Activated T-cell treated with anti-CD3 and anti-CD28 coated beads, Interleukin-2, amount 50 U/mL, for 24 hours (primary cell): ENCODE results near the gene SLIT1.

Source experiments
- DNase-seq: peaks from one replicate; pipeline ENCODE4 v3.0.0-alpha.2; 2020
- H3K27ac Mint-ChIP-seq: 2 replicates; pipeline ENCODE4 v1.8.0; 2020; ENCODE audit warnings: mild to moderate bottlenecking, mixed read lengths
- H3K27me3 Mint-ChIP-seq: 2 replicates; pipeline ENCODE4 v1.8.0; 2020; ENCODE audit warnings: mixed read lengths
- H3K36me3 Mint-ChIP-seq: 2 replicates; pipeline ENCODE4 v1.8.0; 2020; ENCODE audit warnings: low read depth, mixed read lengths
- H3K4me1 Mint-ChIP-seq: 2 replicates; pipeline ENCODE4 v1.8.0; 2020; ENCODE audit warnings: low read depth, mixed read lengths
- H3K4me3 Mint-ChIP-seq: 2 replicates; pipeline ENCODE4 v1.8.0; 2020; ENCODE audit warnings: mild to moderate bottlenecking, moderate library complexity, mixed read lengths
- H3K9me3 Mint-ChIP-seq: 2 replicates; pipeline ENCODE4 v1.8.0; 2020; ENCODE audit warnings: mixed read lengths

SLIT1 gene

DNA sequence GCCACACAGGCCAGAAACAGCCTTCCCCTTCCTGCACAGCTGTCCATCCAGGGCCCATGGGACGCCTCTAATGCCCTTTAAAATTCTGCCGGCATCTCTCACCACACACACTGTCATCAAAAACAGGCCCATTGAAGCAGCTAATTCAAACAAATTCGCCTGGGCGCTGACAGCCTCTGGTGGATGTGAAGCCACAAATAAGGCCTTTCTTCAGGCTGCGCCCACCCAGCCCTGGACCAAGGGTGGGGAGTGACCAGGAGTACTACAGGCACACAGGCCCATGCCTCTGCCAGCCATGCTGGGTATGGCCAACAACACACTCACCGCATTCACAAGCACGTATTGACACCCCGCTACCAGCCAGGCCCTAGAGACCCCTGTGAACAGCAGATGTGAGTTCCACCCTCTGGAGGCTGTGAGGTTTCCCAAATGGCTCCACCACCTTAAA is 54.6 kb downstream of the SLIT1 start:
- H3K27ac Mint-ChIP-seq: no peak overlapping the region
- peaks cover 5% of the 10 kb centered on the region for H3K27me3 Mint-ChIP-seq
- H3K9me3 Mint-ChIP-seq: no peaks in the 10 kb centered on the region
- DNase-seq: no peak
- H3K4me3 Mint-ChIP-seq: no peak overlapping the region
- H3K4me1 Mint-ChIP-seq: no peaks in the 10 kb centered on the region
- H3K36me3 Mint-ChIP-seq: no peaks in the 10 kb centered on the region

GRCh38 chr10:97129666-97130065 is 56.1 kb downstream of the SLIT1 start:
- DNase-seq: no peak
- Mint-ChIP-seq H3K9me3 (no peaks in the 10 kb centered on the region), H3K27me3 (peaks cover 5% of the 10 kb centered on the region), H3K27ac (no peak overlapping the region), H3K4me3 (no peak overlapping the region), H3K36me3 (no peaks in the 10 kb centered on the region), H3K4me1 (no peaks in the 10 kb centered on the region)

- Mint-ChIP-seq H3K36me3 (no peaks in the 10 kb centered on the region), H3K27me3 (peaks cover 5% of the 10 kb centered on the region), H3K27ac (no peak overlapping the region), H3K9me3 (no peaks in the 10 kb centered on the region), H3K4me3 (no peak overlapping the region), H3K4me1 (no peaks in the 10 kb centered on the region)
- no peak for DNase-seq
Measured at GRCh38 chr10:97128516-97129154, 57.1 kb downstream of the SLIT1 start.

- Mint-ChIP-seq H3K9me3 (no peaks in the 10 kb centered on the region), H3K36me3 (no peaks in the 10 kb centered on the region), H3K4me1 (no peaks in the 10 kb centered on the region), H3K27me3 (peaks cover 5% of the 10 kb centered on the region), H3K4me3 (no peak overlapping the region), H3K27ac (no peak overlapping the region)
- no peak for DNase-seq
Measured at GRCh38 chr10:97128039-97128492, 57.7 kb downstream of the SLIT1 start.

- no peak overlapping the region for H3K27ac Mint-ChIP-seq
- no peaks in the 10 kb centered on the region for H3K36me3 Mint-ChIP-seq
- H3K27me3 Mint-ChIP-seq: peaks cover 5% of the 10 kb centered on the region
- no peak for DNase-seq
- H3K4me1 Mint-ChIP-seq: no peaks in the 10 kb centered on the region
- no peak overlapping the region for H3K4me3 Mint-ChIP-seq
- no peaks in the 10 kb centered on the region for H3K9me3 Mint-ChIP-seq
Measured at GRCh38 chr10:97127509-97127908, 58.2 kb downstream of the SLIT1 start.

DNA sequence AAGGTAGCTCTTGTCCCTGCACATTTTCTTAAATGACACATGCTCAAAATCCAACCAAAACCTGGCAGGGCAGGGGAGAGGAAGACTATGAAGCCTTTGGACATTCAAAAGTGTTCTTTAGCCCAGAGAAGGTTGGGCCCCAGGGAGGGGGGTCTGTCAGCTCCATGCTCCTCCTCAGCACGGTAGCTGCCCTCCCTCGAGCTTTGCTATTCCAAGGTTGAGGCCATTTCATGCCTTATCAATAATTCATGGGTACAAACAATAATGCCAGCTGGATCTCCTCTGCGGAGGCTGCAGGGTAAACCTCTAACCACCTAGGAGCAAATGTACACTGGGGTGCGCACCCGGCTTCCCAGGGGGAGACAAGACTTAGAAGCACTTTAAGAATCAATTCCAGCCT is 61.5 kb downstream of the SLIT1 start:
- Mint-ChIP-seq H3K4me3 (no peak overlapping the region), H3K4me1 (no peaks in the 10 kb centered on the region), H3K36me3 (no peaks in the 10 kb centered on the region), H3K27ac (no peak overlapping the region), H3K9me3 (no peaks in the 10 kb centered on the region), H3K27me3 (peaks cover 5% of the 10 kb centered on the region)
- DNase-seq: no peak

- H3K9me3 Mint-ChIP-seq: no peaks in the 10 kb centered on the region
- peaks cover 5% of the 10 kb centered on the region for H3K27me3 Mint-ChIP-seq
- no peak overlapping the region for H3K4me3 Mint-ChIP-seq
- H3K36me3 Mint-ChIP-seq: no peaks in the 10 kb centered on the region
- H3K4me1 Mint-ChIP-seq: no peaks in the 10 kb centered on the region
- H3K27ac Mint-ChIP-seq: no peak overlapping the region
- no peak for DNase-seq
Measured at GRCh38 chr10:97123765-97124164, 62.0 kb downstream of the SLIT1 start.

- Mint-ChIP-seq H3K4me1 (no peaks in the 10 kb centered on the region), H3K27me3 (peaks cover 5% of the 10 kb centered on the region), H3K9me3 (no peaks in the 10 kb centered on the region), H3K4me3 (no peak overlapping the region), H3K27ac (no peak overlapping the region), H3K36me3 (no peaks in the 10 kb centered on the region)
- DNase-seq: no peak
Measured at GRCh38 chr10:97121041-97121440, 64.7 kb downstream of the SLIT1 start.

GRCh38 chr10:97120370-97120769 is 65.4 kb downstream of the SLIT1 start:
- no peaks in the 10 kb centered on the region for H3K36me3 Mint-ChIP-seq
- DNase-seq: no peak
- H3K27ac Mint-ChIP-seq: no peak overlapping the region
- H3K9me3 Mint-ChIP-seq: no peaks in the 10 kb centered on the region
- no peaks in the 10 kb centered on the region for H3K4me1 Mint-ChIP-seq
- H3K4me3 Mint-ChIP-seq: no peak overlapping the region
- H3K27me3 Mint-ChIP-seq: peaks cover 5% of the 10 kb centered on the region

DNA sequence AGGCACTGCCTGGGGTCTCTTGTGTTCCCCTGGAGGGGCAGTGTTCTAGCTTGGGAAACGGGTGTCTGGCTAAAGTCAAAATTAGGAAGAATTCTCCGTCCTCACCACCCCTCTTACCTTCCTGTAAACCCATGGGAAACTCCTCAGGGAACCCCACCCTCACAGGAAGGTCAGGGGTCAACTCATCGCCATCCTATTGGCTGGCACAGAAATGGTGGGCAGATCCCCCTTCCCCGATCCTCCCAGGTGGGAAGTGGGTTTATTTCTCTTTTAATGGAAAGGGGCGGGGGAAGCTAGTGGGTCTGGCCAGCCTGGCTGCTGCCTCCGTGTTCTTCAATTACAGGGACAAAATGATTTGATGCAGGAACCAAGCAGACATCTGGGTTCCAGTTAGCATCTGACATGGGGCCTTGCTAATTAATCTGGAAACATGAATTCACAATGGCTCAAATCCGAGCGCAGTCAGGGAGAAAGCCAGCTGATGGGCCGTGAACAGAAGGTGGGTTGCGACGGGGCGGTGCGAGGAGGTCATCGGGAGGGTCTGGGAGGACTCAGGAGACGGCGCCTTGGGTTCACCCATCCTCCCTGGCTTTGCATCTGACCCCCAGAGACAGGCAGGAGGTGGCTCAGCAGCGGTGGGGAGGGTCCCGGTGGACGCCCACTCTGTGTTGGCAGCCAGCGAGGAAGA is 66.6 kb downstream of the SLIT1 start:
- DNase-seq: no peak
- Mint-ChIP-seq H3K27ac (no peak overlapping the region), H3K9me3 (no peaks in the 10 kb centered on the region), H3K4me1 (no peaks in the 10 kb centered on the region), H3K27me3 (peaks cover 5% of the 10 kb centered on the region), H3K36me3 (no peaks in the 10 kb centered on the region), H3K4me3 (no peak overlapping the region)

DNA sequence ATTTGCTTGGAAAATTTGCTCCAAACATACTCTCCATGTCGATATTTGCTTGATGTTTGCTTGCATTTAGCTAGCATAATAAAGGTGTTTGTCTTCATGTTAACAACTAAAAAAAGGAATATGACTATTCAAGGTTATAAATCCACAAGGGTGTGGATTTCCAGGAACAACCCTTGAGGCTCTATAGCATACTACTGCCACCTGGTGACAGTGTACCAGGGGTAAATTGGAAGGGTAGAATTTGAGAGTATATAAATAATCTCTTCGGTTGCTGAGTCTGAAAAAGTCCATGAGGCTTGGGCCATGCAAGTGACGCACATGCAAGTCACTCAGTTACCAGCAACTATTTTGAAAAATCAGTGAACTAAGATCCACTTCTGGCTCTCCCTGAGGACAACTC is 68.4 kb downstream of the SLIT1 start:
- no peaks in the 10 kb centered on the region for H3K9me3 Mint-ChIP-seq
- no peak for DNase-seq
- H3K36me3 Mint-ChIP-seq: no peaks in the 10 kb centered on the region
- no peaks in the 10 kb centered on the region for H3K4me1 Mint-ChIP-seq
- no peak overlapping the region for H3K4me3 Mint-ChIP-seq
- H3K27ac Mint-ChIP-seq: no peak overlapping the region
- H3K27me3 Mint-ChIP-seq: peaks cover 5% of the 10 kb centered on the region

- no peak overlapping the region for H3K27ac Mint-ChIP-seq
- no peaks in the 10 kb centered on the region for H3K9me3 Mint-ChIP-seq
- H3K36me3 Mint-ChIP-seq: no peaks in the 10 kb centered on the region
- H3K4me3 Mint-ChIP-seq: no peak overlapping the region
- H3K4me1 Mint-ChIP-seq: no peaks in the 10 kb centered on the region
- peaks cover 1% of the 10 kb centered on the region for H3K27me3 Mint-ChIP-seq
- DNase-seq: no peak
Measured at GRCh38 chr10:97116462-97117162, 69.1 kb downstream of the SLIT1 start.

DNA sequence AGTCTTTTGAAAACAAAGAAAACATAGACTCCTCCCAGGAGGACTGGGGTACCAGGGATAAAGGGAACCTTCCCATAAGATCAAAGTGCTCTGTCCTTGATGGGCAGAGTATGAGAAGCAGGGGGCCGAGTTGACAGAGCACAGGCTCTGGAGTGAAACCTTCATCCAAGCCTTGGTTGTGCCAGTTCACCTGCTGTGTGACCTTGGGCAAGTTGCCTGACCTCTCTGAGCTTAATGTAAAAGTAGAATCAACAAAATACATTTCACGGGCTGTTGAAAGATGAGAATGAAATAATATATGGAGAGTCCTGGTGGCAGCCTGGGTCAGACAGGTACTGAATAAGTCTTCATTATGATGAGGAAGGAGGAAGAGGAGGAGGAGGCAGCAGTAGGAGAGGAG is 69.9 kb downstream of the SLIT1 start:
- Mint-ChIP-seq H3K27me3 (no peaks in the 10 kb centered on the region), H3K27ac (no peak overlapping the region)

DNA sequence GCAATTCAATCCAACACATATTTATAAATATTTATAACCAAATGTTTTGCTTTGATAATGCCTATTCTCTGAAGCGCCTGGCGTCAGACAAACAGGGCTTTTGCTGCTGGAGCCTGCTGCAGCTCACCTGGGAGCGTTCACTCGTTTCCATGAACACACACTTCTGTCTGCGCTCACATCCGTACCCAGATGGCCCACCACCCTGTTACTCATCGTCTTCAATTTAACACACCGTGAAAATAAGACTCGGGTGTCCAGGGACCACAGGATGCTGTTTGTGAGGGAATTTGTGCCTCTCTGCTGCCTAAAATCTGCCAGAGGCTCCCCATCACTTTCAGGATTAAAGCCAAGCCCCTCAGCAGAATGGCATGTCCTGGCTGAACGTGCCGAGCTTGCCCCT is 74.1 kb downstream of the SLIT1 start:
- no peaks in the 10 kb centered on the region for H3K9me3 Mint-ChIP-seq
- no peaks in the 10 kb centered on the region for H3K4me1 Mint-ChIP-seq
- DNase-seq: no peak
- H3K36me3 Mint-ChIP-seq: no peaks in the 10 kb centered on the region
- H3K4me3 Mint-ChIP-seq: no peak overlapping the region
- H3K27ac Mint-ChIP-seq: no peak overlapping the region
- H3K27me3 Mint-ChIP-seq: peaks cover 4% of the 10 kb centered on the region

More for the DNA sequence above, 69.9 kb downstream of the SLIT1 start:
- Mint-ChIP-seq H3K36me3 (no peaks in the 10 kb centered on the region), H3K9me3 (no peaks in the 10 kb centered on the region), H3K4me1 (no peaks in the 10 kb centered on the region), H3K4me3 (no peak overlapping the region)
- no peak for DNase-seq

GRCh38 chr10:97109547-97109946 is 76.2 kb downstream of the SLIT1 start:
- H3K9me3 Mint-ChIP-seq: no peaks in the 10 kb centered on the region
- H3K27me3 Mint-ChIP-seq: peaks cover 4% of the 10 kb centered on the region
- no peak overlapping the region for H3K27ac Mint-ChIP-seq
- no peak overlapping the region for H3K4me3 Mint-ChIP-seq
- no peak for DNase-seq
- H3K4me1 Mint-ChIP-seq: no peaks in the 10 kb centered on the region
- H3K36me3 Mint-ChIP-seq: no peaks in the 10 kb centered on the region
